ENCODE data around the gene EML1. TPM values are rescaled to one million over a fixed set of nuclear protein-coding genes. Genes with fewer than 3 reads are reported as not detected.
A peak's percentile ranks its signal among the peaks of the same experiment; 100 is the strongest.

EML1 gene
- total RNA-seq, 1 donor from 2014 or later, result 34.5 TPM

DNA sequence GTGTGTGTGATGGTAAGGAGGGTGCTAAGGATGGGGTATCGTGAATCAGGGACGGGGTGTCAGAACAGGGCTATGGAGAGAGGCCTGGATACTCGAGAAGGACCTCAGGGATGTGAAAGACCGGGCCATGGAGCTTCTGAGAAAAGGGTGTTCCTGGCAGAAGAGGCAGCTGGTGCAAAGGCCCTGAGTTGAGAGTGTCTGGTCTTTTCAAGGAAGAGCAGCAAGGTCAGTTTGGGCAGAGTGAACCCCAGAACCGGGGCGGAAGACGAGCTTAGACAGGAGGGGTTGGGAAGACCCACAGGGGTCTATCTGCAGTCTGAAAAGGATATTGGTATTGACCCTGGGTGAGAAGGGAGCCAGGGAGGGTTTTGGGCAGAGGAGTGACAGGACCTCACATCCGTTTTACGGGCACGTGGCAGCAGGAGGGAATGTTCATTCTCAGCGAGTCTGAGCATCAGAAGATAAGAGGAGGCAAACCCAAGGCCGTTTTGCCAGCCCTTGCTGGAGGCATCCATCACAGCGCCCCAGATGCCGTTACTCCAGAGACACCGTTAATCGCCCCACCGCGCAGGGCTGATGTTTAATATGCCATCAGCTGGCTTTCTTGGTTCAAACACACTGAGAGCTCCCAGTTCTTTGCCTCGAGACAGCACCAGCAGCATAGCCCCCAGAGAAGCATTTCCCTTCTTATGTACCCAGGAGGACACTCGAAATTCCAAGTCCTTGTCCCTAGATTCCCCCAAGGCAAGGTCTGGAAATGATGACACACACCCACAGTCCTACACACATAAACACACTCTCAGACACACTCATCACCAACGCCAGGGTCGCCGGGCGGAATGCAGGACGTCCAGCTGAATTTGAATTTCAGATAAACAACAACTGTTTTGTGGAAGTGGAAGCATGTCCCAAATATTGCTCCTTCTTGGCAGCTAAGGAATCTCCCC lies 41.4 kb upstream of the EML1 start:
- H3K9me3 ChIP-seq, result no peaks in the 10 kb centered on the region
- H3K27ac ChIP-seq, result peak overlapping the region; percentile 48
- peak; percentile 44 for DNase-seq
- H3K4me1 ChIP-seq, result peaks cover 85% of the 10 kb centered on the region
- H3K27me3 ChIP-seq (ENCODE audit: low read depth), result peaks cover 14% of the 10 kb centered on the region
- no peak for ATAC-seq
- H3K4me3 ChIP-seq, result no peak overlapping the region
- H3K36me3 ChIP-seq, result no peaks in the 10 kb centered on the region
- intact Hi-C loops (cut with DNase I), result no loop called here
- TF ChIP-seq, protein P1, sequence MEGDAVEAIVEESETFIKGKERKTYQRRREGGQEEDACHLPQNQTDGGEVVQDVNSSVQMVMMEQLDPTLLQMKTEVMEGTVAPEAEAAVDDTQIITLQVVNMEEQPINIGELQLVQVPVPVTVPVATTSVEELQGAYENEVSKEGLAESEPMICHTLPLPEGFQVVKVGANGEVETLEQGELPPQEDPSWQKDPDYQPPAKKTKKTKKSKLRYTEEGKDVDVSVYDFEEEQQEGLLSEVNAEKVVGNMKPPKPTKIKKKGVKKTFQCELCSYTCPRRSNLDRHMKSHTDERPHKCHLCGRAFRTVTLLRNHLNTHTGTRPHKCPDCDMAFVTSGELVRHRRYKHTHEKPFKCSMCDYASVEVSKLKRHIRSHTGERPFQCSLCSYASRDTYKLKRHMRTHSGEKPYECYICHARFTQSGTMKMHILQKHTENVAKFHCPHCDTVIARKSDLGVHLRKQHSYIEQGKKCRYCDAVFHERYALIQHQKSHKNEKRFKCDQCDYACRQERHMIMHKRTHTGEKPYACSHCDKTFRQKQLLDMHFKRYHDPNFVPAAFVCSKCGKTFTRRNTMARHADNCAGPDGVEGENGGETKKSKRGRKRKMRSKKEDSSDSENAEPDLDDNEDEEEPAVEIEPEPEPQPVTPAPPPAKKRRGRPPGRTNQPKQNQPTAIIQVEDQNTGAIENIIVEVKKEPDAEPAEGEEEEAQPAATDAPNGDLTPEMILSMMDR (IDR thresholded peaks at IDR 0.05), result no peak

DNA sequence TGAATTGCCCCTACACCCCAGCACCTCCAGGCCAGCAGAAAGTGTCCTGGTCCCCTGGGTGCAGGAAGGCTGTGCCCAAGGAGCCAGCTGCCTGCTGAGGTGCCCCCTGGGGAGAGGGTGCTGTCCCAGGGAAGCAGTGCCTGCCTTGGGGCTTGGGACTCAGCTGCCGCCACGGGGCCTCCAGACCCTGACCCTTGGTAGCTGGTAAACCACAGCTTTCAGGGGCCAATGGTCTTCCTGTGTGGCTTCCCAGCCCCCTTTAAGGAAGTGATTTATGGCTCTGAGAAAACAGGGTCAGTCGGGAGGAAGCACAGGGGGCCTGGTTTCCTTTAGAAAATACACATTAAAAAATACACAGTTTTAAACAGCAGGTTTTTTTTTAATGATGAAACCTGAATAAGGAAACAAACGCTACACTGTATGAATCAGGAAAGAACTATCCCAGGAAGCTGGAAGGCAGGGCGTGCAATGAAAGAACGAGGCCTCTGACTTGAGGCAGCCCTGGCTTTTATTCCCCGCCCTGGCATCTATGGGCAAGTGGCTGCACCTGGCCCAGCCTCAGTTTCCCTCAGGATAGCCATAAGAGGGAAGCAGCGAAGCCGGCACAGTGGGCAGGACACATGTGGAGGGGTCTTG lies 40.6 kb upstream of the EML1 start:
- intact Hi-C loops (cut with DNase I), result no loop called here
- ATAC-seq, result no peak
- Histone ChIP-seq H3K4me1 (peaks cover 77% of the 10 kb centered on the region), H3K27ac (peak overlapping the region; percentile 48), H3K36me3 (no peaks in the 10 kb centered on the region), H3K4me3 (no peak overlapping the region), H3K27me3 (ENCODE audit: low read depth) (peaks cover 14% of the 10 kb centered on the region), H3K9me3 (no peaks in the 10 kb centered on the region)
- TF ChIP-seq, protein P1 (IDR thresholded peaks at IDR 0.05), result no peak
- DNase-seq, result peak; percentile 34

DNA sequence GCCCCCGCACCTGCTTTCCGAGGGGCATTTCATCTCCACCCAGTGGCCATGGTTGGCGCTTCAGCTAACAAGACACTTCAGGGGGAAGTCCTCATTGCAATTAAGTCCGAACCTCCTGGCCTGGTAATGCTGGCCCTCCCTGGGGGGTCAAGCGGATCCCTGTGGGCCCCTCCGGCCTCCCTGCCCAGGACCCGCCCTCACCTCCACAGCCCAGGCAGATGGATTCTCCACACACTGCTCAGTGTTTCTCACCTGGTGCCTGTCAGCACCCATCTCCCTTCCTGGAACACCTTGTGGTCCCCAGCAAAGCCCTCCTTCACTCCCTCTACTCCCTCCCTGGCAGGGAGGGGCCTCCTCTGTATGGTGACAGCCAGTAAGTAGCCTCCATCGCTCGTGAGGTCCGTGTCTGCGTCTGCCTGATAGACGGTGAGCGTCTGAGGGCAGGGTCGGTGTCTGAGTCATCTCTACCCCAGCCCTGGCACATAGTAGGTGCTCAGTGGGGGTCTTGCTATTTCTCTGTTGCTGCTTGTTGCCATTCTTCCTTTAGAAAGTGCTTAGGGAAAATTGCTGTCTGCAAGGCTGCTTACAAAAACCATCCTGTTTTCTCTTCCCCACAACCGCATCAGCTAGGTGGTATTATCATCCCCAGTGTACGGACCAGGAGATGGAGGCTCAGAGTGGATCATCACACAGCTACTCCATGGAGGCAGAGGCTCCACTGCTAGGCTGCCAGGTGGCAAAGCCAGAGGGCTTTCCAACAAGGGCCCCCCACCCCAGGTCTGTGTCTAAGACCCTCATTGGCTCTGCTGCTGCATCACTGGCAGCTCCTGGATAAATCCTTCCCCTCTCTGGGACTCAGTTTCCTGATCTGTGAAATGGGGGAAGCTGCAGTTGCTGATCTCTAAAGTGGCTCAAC lies 39.7 kb upstream of the EML1 start:
- peaks cover 14% of the 10 kb centered on the region for H3K27me3 ChIP-seq (ENCODE audit: low read depth)
- TF ChIP-seq, protein P1 (IDR thresholded peaks at IDR 0.05), result no peak
- ATAC-seq (no peak), DNase-seq (peak; percentile 40)
- H3K4me1 ChIP-seq, result peaks cover 69% of the 10 kb centered on the region
- intact Hi-C loops (cut with DNase I), result no loop called here
- H3K27ac ChIP-seq, result no peak overlapping the region
- H3K9me3 ChIP-seq, result no peaks in the 10 kb centered on the region
- H3K36me3 ChIP-seq, result no peaks in the 10 kb centered on the region
- no peak overlapping the region for H3K4me3 ChIP-seq

DNA sequence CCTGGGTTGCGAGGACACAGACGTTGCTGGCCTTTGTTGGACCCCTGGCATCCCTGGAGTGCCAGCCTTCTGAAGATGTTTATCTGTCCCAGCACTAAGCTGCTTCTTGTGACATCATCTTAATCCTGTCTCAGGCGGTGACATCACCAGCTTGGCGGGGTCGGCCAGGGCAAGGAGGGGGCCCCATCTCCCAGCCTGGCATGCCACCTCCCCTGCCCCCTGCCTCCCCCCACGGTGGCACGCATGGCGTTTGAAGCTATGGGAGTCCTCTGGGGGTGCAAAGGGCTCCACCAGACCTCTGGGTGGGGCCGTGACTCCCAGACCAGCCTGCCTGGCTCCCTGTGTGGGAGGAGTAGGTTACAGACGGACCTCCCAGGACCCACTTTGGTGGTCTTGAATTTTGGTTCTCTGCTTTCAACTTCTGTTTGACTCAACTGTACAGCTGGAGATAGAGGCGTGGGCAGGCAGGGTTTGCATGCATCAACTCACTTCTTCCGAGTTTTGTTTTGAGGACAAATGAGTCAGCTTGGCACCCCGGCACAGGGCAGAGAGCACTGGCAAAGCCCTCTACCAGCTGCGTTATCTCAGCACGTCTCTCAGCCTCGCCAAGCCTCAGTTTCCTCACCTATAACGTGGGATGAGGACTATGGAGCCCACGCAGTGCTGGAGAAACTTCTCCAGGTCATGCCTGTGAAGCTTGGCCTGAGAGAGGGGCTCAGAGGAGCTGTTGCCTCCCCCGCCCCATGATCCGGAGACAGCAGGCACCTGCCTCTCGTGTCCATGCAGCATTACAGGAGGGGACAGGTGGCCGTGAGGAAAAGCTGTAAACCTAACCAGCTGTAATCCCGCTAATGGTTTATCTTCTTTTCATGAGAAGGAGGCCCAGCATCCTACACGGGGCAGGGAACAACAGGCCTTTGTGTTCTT lies 38.8 kb upstream of the EML1 start:
- intact Hi-C loops (cut with DNase I), result no loop called here
- H3K4me1 ChIP-seq, result peaks cover 62% of the 10 kb centered on the region
- H3K4me3 ChIP-seq, result no peak overlapping the region
- no peak overlapping the region for H3K27ac ChIP-seq
- ATAC-seq, result no peak
- H3K27me3 ChIP-seq (ENCODE audit: low read depth), result peaks cover 14% of the 10 kb centered on the region
- H3K9me3 ChIP-seq, result no peaks in the 10 kb centered on the region
- peak; percentile 24 for DNase-seq
- TF ChIP-seq, protein P1 (IDR thresholded peaks at IDR 0.05), result no peak
- H3K36me3 ChIP-seq, result no peaks in the 10 kb centered on the region
